GM23338 (cell line): ENCODE data around the gene OR4Q2. TPM values are rescaled to one million over a fixed set of nuclear protein-coding genes. Genes with fewer than 3 reads are reported as not detected.

Experiments used
- CTCF ChIP-seq, 2 experiments: fragments of 200-600 bp in 1 of 2; sonication (generic) in 1 of 2; conservative IDR thresholded peaks; 2 replicates each; pipeline versions ENCODE4 v1.5.1 to v1.6.1; 2016 to 2017; ENCODE audit warnings: antibody characterized with exemption in 2 of 2, low read depth in 2 of 2, mild to moderate bottlenecking in 2 of 2, moderate library complexity in 1 of 2
- polyA plus RNA-seq: library from polyadenylated mRNA; unstranded; fragments of >200 nt; fragmentation: Nextera tagmentation; extraction: Ambion mirVana; gene quantifications from 2 replicates; pipeline ENCODE4 v1.2.1, GENCODE V29; 2016
- total RNA-seq: library from RNA; depleted of rRNA; stranded (reverse); fragments of >200 nt; shearing (Covaris generic); gene quantifications from 2 replicates; pipeline ENCODE4 v1.2.3, GENCODE V29; 2014; rRNA removed

The OR4Q2 gene
- total and polyA plus RNA-seq, 2 experiments from 2014 or later = not detected

- TF ChIP-seq CTCF (conservative IDR thresholded peaks at IDR 0.05; ENCODE audit: low read depth in 2 of 2) = no peak
These were observed 46.2 kb downstream of the OR4Q2 start (continued) for GRCh38 chr14:20048202-20048601.

Other genes with a start within 250 kb of the OR4Q2 start
- not detected in 2 replicates for gene OR4M1, start 228.7 kb upstream of the OR4Q2 start, total RNA-seq
- not detected in 2 replicates for gene OR4M1, start 228.7 kb upstream of the OR4Q2 start, polyA plus RNA-seq
- gene OR4N2, start 198.4 kb upstream of the OR4Q2 start, total RNA-seq = not detected in 2 replicates
- not detected in 2 replicates for gene OR4N2, start 198.4 kb upstream of the OR4Q2 start, polyA plus RNA-seq
- not detected in 2 replicates for gene OR4K2, start 127.0 kb upstream of the OR4Q2 start, total RNA-seq
- gene OR4K2, start 127.0 kb upstream of the OR4Q2 start, polyA plus RNA-seq = not detected in 2 replicates
- gene OR4K5, start 81.6 kb upstream of the OR4Q2 start, total RNA-seq = not detected in 2 replicates
- gene OR4K5, start 81.6 kb upstream of the OR4Q2 start, polyA plus RNA-seq = not detected in 2 replicates
- not detected in 2 replicates for gene OR4K1, start 71.2 kb upstream of the OR4Q2 start, total RNA-seq
- gene OR4K1, start 71.2 kb upstream of the OR4Q2 start, polyA plus RNA-seq = not detected in 2 replicates
- not detected in 2 replicates for gene OR4K15, start 26.6 kb upstream of the OR4Q2 start, total RNA-seq
- not detected in 2 replicates for gene OR4K15, start 26.6 kb upstream of the OR4Q2 start, polyA plus RNA-seq
- gene OR4K14, start 17.1 kb downstream of the OR4Q2 start, total RNA-seq = not detected in 2 replicates
- gene OR4K14, start 17.1 kb downstream of the OR4Q2 start, polyA plus RNA-seq = not detected in 2 replicates
- not detected in 2 replicates for gene OR4K13, start 33.9 kb downstream of the OR4Q2 start, total RNA-seq
- not detected in 2 replicates for gene OR4K13, start 33.9 kb downstream of the OR4Q2 start, polyA plus RNA-seq
- gene OR4L1, start 57.9 kb downstream of the OR4Q2 start, total RNA-seq = not detected in 2 replicates
- gene OR4L1, start 57.9 kb downstream of the OR4Q2 start, polyA plus RNA-seq = not detected in 2 replicates
- not detected in 2 replicates for gene OR4K17, start 108.6 kb downstream of the OR4Q2 start, total RNA-seq
- not detected in 2 replicates for gene OR4K17, start 108.6 kb downstream of the OR4Q2 start, polyA plus RNA-seq
- gene OR4N5, start 136.7 kb downstream of the OR4Q2 start, total RNA-seq = not detected in 2 replicates
- not detected in 2 replicates for gene OR4N5, start 136.7 kb downstream of the OR4Q2 start, polyA plus RNA-seq
- gene OR11G2, start 188.7 kb downstream of the OR4Q2 start, total RNA-seq = not detected in 2 replicates
- not detected in 2 replicates for gene OR11G2, start 188.7 kb downstream of the OR4Q2 start, polyA plus RNA-seq
- gene OR11H6, start 221.5 kb downstream of the OR4Q2 start, total RNA-seq = not detected in 2 replicates
- not detected in 2 replicates for gene OR11H6, start 221.5 kb downstream of the OR4Q2 start, polyA plus RNA-seq
- not detected in 2 replicates for gene OR11H7, start 226.8 kb downstream of the OR4Q2 start, total RNA-seq
- not detected in 2 replicates for gene OR11H7, start 226.8 kb downstream of the OR4Q2 start, polyA plus RNA-seq
- gene OR11H4, start 237.1 kb downstream of the OR4Q2 start, total RNA-seq = not detected in 2 replicates
- gene OR11H4, start 237.1 kb downstream of the OR4Q2 start, polyA plus RNA-seq = not detected in 2 replicates